ENCODE data around the gene PRKG1.

DNA sequence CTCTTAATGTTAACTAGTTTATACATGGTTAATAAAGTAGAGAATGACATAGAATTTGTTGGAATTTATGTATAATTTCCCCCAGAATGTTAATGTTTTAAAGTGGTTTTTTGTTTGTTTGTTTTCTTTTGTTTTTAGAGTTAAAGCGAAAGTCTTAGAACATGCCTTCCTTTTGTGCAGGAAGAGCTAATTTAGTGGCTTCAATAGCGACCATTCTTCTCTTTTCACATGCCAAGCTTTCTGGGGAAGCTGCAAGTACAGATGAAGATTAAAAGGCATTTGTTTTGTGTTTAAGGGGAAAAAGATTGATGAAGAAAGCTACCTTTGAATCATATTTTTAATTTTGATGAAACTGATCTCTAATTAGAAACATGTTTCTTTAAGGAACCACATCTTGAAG, 881.4 kb downstream of the PRKG1 start:
- no peak for TF ChIP-seq EZH2 (IDR thresholded peaks at IDR 0.05; ENCODE audit: insufficient read depth, poor library complexity, severe bottlenecking)
- TF ChIP-seq EZH2phosphoT487 (IDR thresholded peaks at IDR 0.05; ENCODE audit: insufficient read depth, low read depth): no peak

Data from GM23248 (cell line).